ENCODE data around the gene GEMIN7.

DNA sequence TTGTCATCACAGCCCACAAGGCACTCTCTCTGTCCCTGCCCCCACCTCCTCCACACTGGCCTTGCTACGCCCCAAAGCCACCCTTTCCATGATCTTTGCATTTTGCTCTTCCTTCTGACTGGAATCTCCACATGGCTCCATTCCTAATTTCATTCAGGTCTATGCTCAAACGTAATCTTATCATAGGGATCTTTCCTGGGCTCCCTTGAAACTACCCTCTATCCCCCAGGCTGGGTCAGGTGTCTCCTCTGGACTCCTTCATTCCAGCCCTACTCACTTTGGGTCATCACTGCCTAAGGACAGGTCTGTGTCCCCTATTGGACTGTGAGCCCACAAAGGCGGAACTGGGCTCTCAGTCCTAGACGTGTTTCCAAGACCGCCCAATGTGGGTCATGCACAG is 3.1 kb downstream of the GEMIN7 start:
- TF ChIP-seq CTCF (IDR thresholded peaks at IDR 0.05; ENCODE audit: low read depth, low read length, missing input control) = no peak
- TF ChIP-seq, protein P1, sequence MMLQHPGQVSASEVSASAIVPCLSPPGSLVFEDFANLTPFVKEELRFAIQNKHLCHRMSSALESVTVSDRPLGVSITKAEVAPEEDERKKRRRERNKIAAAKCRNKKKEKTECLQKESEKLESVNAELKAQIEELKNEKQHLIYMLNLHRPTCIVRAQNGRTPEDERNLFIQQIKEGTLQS (IDR thresholded peaks at IDR 0.05) = no peak
- TF ChIP-seq JUND (IDR thresholded peaks at IDR 0.05) = no peak
